ENCODE results near the gene DAPK1.

DAPK1 gene

DNA sequence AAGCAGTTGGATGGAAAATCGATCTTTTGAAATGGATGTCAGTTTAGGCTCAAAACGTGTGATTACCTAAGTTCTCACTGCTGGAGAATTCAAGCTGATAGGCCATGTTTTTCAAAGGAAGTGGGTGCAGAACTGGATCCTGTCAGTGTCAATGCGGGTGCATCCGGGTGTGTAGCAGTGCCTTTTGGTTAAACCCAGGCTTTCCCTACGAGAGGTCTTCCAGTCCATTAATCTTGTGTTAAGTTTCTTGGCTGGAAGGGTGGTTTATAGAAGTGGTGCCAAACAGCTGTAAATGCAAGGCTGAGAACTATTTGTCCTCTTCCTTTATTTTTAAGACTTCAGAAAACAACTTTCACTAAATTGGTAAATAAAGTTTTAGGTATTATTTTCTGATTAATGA, 71.9 kb downstream of the DAPK1 start:
- DNase-seq (ENCODE audit: low spot score), result no peak

DNA sequence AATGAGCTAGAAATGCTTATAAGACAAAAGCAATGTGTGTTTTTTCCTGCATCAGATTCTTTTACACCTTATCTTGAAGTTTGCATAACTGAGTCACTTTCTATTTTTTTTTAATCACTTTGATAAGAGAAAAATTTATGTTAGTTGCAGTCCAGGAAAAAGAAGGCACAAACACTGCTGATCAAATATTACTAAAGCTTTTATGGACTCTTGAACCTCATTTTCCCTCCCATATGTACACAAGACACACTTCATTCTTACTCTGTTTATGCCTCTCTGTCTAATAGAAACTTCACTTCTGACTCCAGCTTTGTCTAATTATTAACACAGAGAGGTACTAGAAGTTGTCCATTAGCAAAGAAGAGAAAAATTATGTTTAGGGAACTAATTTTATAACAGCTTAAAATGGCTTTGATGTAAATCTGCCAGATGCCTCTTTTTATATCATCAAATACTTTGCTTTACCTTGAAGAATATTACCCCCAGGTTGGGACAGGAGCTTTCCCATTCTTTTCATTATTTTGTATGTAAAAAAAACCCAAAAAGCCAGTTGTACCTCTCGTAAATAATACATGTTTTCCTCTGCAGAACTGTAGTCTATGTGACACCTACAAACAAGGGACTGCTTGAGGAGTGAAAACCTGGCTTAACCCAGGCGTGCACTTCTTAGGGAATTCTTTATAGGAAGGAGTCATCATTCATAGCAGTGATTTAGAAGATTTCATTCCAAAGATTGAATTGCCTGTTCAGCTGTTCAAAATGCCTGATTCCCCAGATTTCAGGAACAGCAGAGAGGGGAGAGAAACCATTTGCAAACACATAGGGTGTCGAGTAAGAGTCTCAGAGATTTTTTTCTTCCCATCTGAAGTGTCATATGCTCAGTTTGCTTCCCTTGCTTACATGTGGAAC, 72.6 kb downstream of the DAPK1 start:
- no peak for DNase-seq (ENCODE audit: low spot score)

DNA sequence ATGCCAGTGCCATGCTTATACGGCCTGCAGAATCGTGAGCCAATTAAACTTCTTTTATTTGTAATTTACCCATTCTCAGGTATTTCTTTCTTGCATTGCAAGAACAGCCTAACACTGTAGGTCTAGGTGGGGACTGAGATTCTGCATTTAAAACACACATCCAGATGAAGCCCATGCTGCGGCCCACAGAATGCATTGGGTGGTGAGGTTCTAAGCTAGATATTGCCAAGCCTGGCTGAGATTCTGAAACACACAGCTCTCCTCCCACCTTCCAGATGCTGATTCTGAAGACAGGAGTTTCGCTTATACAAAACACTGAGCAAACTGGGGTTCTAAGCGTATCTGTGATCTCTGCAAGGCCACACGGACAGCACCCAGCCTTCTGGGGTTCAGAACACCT, 75.1 kb downstream of the DAPK1 start:
- DNase-seq (ENCODE audit: low spot score), result no peak

DNA sequence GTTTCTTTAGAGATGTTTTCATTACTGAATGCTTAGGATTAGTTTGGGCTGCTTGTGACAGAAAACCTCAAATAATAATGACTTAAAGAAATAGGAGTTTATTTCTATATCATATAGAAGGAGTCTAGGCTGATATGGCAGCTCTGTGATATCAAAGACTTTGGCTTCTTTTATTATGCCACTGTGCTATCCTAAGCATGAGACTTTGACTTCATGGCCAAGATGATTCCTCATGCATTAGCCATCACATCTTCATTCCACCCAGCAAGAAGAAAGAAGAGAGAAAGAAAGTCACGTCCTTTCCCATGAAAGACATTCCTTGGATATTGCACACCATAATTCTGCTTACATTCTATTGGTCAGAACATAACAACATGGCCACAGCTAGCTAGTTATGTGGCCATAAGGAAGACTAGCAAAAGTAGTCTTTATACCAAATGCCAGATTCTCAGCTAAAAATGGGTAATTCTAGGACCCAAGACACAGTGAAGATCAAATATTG, 76.2 kb downstream of the DAPK1 start:
- DNase-seq (ENCODE audit: low spot score), result no peak

DNA sequence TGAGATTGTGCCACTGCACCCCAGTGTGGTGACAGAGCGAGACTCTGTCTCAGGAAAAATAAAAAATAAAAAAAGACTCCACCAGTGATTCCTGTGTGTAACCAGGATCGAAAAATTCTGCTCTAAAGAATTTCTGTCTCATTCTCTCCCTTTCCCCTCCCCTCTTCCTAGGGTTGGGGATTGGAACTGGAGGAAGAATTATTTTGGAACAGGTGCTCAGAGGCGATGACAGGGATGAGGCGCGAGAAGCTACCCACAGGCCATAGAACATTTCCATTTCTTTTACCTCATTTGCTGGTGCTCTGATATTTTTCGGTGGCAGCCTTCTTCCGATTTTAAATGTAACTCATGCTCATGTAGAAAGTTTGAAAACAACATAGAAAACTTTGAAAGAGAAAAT, 80.1 kb downstream of the DAPK1 start:
- no peak for DNase-seq (ENCODE audit: low spot score)

DNA sequence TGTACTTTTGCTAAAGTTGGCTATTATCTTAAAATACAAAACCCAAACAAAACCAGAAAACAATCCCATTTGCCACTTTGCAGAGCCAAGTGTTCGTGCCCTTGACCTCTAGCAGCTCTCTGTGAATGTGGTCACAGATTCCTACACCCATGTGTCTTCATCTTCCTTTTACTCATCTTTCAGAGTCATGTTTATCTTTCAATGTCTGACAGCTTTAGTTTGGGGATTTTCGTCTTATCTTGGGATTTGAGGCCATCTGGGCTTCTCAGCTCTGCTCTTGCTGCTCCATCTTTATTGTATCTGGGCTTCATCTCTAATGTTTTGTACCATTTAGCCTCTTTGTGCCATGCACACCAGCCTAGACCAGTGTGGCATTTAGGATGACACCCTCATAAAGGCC, 81.0 kb downstream of the DAPK1 start:
- no peak for DNase-seq (ENCODE audit: low spot score)

DNA sequence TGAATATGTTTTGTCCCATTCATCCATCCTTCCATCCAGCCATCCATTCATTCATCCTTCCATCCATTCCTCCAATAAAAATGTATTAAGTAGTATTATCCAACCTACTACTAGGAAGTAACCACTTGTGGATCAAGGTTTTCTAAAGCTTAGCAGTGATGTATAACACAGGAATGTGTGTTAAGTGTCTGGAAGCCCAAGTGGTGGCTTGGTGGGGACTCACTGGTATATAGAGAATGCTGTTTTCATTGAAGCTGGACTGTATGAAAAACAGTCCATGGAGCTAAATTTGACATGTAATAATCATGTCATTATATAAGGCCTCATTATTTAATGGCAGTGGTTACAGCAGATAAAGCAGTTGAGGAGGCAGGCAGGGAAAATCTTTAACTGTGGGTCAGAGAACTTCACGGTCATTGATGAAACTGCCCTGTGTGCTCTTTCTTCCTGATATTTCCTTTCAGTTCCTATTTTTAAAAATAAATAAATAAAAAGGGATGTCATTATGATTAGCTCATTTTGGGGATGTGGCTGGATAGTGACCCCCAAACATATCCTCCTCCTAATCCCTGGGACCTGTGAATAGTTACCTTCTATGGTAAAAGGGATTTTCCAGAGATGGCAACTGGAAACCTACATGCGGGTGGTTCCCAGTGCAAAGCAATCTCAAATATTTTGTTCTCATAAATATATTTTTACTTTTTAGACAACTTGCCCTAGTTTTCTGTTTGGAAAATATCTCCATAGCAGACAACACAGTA, 82.3 kb downstream of the DAPK1 start:
- no peak for DNase-seq (ENCODE audit: low spot score)

DNA sequence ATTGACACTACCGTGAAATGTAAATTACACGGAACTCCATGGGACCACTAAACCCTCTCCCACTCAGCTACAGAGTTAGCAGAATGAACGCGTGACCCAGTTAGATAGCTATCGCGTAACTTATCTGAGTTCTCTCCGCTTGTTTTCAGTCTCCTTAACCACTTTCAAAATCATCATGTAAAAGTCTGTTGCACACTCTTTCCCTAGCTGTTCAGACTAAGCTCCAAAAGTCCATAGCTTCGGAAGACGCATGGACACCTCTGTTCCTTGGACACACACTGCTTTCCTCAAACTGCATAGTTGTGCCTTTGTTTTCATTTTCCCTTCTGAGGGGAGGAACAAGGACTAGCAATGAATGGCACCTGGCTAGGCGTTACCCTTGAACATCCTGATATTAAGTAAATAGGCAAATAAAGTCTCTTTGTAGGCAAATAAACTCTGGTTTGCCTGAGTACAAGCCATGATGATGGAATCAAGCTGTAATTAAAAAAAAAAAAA, 83.3 kb downstream of the DAPK1 start:
- no peak for DNase-seq (ENCODE audit: low spot score)

DNA sequence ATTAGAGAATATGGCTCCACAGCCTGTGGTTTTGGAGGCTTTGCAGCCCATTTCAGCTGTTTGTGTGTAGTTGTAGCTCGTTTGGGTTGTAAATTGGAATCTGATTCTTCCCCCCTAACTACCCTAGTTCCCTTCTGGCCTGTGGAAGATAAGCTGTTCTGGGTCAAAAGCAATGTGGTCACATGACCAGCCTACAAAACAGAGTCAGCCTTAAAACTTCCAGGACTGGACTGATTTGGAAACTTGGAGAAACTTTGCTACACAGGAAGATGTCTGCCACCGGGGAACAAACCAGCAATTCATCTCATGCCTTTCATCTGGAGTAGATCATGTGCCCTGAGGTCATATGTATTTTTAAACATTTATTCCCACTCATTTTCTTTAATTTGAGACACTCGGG, 83.8 kb downstream of the DAPK1 start:
- DNase-seq (ENCODE audit: low spot score), result no peak

DNA sequence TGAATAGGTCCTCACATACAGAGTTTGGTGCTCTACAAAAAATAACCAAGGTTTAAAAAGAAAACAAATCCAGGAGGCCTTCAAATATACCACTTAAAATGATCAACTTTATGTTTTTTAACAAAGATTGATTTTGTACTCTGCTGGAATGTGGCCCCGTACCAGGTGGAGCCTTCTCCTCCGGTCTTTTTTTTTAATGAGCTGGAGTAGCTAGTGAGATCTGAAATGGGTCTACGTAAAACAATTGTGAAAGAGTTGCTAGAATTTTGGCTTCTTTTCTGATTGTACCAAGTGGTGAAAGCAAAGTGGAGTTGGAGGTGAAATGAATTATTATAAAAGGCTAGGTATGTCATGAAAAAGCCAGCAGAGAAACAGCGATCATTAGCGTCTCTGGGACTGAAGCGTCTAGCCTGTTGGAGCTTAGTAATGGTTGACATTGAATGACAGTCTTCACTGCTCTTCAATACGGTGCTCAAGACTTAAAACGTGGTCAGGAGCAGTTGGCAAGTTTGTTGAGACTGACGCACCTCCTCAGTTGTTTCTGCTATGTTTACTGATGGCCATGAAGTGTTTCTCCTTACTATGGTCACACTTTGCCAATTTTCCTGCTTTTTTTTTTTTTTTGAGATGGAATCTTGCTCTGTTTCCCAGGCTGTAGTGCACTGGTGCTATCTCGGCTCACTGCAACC, 84.4 kb downstream of the DAPK1 start:
- no peak for DNase-seq (ENCODE audit: low spot score)

DNA sequence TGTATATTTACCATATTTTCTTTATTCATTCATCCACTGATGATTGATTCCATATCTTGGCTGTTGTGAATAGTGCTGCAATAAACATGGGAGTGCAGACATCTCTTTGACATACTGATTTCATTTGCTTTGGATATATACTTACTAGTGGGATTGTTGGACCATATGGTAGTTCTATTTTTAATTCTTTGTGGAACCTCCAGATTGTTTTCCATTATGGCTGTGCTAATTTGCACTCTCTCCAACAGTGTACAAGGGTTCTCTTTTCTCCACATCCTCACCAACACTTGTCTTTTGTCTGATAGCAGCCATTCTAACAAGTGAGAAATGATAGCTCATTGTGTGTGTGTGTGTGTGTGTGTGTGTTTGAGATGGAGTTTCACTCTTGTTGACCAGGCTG, 86.7 kb downstream of the DAPK1 start:
- DNase-seq (ENCODE audit: low spot score), result no peak

DNA sequence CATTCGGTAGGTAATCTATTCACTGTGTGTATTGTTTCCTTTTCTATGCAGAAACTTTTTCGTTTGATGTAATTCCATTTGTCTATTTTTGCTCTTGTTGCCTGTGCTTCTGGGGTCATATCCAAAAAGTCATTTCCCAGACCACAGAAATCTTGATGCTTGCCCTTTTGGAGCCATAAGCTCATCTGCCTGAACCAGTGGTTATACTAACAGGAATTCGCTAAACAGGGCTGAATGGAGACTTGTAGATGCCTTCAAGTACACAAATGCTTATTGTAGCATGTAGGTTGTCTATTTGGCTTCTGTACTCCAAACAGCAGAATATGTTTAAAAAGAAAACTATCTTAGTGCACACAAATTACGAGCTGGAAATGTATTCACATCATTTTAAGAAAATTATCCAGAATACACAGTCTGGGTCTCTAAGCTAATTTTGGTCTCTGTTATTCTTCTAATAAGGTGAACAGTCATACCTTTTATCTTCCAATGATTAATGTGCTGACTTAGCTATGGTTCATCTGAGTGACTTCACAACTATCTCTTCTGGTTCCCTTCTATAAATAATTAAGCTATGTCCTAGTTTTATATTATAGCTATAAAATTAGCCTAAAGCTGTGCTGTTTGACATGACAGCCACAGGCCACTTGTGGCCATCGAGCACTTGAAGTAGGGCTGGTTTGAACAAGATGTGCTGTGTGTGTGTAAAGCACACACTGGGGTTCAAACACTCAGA, 87.6 kb downstream of the DAPK1 start:
- no peak for DNase-seq (ENCODE audit: low spot score)

DNA sequence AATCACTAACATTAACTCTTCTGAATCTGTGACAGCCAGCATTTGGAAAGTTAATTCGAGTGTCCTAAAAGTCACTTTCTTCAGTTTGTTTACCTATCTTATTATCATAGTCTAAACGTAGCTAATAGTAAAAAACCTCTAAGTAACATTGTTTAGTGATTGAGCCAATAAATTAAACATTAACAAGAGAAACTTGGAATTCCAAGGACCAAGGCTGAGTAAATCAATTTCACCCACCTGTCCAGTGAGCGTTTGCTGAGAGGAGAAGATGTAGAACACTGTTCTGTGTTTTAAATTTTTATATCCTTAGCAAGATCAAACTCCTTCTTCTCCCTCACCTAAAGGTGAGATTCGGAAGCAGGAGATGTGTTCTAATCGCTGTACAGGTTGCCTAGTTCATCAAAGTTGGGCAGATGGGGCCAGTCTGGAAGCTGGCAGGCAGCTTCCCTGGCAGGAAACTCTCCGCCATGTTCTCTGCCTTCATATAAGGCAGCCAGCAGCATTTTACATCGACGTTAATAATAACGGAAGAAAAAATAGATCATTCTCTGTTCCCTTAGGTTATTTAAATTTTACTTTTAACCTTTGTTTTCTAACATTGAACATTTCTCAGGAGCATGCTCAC, 89.2 kb downstream of the DAPK1 start:
- DNase-seq (ENCODE audit: low spot score), result no peak

DNA sequence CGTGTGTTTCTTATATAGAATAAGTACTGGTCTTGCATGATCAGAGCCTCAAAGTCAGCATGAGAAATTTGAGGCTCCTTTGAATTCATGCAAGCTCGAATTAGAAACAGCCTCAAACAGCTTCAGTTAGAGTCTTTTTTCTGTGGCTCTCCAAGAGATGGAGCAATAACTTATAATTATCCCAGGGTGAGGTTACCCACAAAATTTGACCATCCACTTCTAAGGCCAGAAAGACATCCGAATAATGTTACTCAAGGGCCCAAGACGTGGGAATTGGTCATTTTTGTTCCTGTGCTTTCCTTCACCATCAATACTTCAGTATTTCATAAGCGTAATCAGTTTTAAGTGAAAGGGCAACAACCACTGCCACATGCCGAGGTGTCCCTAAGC, 89.7 kb downstream of the DAPK1 start:
- DNase-seq (ENCODE audit: low spot score), result no peak

DNA sequence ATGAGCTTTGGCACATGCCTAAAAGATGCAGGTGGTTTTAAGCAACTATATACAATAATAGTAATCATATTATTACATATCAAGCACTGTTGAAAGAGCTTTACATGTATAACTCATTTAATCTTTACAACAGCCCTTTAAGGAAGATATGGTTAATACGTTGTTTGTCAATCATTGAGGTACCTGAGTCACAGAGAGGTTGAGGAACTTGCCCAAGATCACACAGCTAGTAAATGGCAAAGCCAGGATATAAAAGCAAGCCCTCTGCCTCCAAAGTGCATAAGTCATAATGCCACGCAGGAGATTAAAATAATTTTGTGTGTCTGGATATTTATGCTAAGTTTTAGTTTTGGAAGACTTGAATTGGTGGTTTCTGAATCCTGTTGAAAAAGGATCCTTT, 90.2 kb downstream of the DAPK1 start:
- DNase-seq (ENCODE audit: low spot score), result no peak

DNA sequence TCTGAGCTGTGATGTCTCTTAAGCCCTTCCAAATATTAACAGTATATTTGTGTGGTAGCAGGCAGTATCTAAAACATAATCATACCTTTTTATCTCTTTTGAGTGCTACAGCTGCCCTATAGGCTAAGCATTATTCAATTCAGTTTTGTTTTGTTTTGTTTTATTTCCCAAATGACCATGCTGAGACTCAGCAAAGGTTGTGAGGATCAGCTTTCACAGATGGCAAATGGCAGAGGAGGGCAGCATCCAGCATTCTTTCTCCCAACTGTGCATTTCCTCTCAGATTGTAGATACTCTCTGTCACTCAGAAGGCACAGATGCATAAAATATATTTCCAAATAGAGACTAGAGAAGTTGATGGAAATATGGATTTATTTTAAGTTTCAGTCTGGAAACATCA, 90.7 kb downstream of the DAPK1 start:
- DNase-seq (ENCODE audit: low spot score), result no peak

DNA sequence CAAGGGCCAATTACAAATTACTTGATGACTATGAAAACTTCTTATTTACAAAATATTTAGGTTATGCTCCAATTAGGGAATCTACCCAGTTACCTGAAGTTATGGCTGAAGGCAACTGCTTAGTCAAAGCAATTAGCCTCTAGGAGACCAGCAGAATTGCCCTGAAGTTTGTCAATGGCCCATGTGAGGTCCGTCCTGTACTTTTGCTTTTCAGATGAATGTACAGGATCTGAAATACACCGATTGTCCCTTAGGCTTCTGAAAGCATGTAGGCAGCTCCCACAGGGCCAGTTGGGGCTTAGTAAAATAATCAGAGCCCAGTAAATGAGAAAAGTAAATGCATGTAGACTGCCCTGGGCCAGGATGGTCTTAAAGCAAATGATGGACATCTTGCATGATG, 93.3 kb downstream of the DAPK1 start:
- DNase-seq (ENCODE audit: low spot score), result no peak

DNA sequence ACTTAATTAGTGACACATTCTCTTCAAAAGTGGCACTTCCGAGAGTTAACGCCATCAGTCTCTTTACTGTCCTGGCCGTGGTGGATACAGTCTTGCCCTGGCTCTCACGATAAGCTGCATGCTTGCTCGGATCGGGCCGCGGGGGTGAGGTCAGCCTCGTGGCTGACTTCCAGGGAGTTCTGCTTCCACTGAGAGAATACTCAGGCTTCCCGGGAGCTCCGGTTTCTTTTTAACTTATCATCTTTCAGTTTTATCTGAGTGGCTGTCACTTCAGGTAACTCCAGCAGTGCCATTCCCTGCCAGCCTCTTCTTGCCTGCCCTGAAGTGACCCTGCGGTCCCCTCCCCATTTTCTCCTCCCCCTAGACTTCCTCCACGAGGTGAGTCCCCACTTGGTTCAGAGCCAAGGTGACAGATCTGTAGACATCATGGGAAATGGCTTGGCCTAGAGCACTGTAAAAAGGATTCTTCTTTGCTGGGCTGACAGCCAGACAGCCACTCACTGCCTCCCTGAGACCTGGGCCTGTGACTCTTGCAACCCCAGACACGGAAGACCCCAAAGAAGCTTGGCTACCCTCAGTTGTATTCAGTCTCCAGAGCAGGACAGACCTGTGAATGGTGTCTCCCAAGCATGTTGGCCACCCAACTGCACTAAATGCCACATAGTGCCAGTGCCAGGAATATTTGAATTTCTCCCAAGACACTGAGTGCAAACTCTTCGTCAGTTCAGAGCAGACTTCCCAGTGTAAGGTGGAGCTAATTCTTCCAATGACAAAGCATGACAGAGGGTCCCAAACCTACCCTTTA, 95.1 kb downstream of the DAPK1 start:
- DNase-seq (ENCODE audit: low spot score), result no peak

DNA sequence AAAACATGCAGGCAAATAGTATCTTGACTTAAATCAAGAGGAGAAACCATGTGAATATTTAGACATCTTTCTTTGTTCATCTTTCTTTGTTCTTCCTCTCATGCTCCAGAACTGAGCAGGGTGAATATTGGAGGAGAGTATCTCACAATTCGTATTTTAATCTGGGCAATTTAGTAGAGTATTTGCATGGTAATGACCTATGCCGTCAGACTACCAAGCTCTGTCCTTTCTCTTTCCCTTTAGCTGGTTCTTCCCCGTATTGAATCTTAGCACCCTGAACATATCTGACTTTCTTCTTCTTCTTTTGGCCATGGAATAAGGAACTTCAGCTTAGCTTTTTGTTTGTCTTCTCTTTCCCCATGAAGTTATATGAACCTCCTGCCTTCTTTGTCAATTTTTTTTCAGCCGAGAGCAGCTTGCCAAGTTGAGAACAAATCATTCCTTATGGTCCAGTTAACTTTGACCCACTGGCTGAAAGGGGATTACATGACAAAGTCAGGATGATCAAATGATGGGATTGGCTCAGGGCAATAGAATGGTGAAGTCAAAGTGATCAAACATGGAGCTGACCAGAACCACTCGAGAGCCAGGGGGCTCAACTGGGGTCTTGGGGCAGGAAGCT, 95.8 kb downstream of the DAPK1 start:
- DNase-seq (ENCODE audit: low spot score), result no peak

DNA sequence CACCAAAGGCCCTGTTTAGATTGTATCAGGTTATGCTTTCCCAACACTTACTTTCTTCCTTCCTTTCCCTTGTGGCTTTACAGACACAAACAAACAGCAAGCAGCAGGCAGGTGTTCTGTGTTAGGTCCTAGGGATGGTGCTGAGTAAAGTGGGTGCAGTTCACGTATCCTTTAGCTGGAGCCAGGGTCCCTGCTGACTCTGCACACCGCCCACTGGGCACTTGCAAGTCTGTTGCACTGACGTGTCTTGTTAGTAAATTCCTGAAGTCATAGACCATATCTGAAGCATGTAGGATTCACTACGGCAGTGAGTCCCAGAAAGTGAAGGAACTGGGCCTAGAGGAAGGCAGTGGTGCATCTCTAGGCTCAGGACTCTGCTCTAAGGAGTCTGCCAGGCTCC, 96.5 kb downstream of the DAPK1 start:
- no peak for DNase-seq (ENCODE audit: low spot score)
